HFF-Myc (cell line): Measurements from ENCODE around the gene SH3TC1.

Source experiments
- DNase-seq: peaks from one replicate; pipeline ENCODE4 v3.0.0-alpha.2; 2011; ENCODE audit warnings: low read depth; ENCODE audit errors: extremely low read depth
- H3K4me3 ChIP-seq: replicated peaks from 2 replicates; pipeline ENCODE4 v1.5.1; 2011; ENCODE audit warnings: low read depth, mild to moderate bottlenecking, control low read depth, low read length
- CTCF ChIP-seq: IDR thresholded peaks from 2 replicates; pipeline ENCODE4 v1.5.1; 2012; ENCODE audit warnings: mild to moderate bottlenecking, low read depth, low read length, control low read depth; ENCODE audit errors: missing control alignments

Gene SH3TC1

DNA sequence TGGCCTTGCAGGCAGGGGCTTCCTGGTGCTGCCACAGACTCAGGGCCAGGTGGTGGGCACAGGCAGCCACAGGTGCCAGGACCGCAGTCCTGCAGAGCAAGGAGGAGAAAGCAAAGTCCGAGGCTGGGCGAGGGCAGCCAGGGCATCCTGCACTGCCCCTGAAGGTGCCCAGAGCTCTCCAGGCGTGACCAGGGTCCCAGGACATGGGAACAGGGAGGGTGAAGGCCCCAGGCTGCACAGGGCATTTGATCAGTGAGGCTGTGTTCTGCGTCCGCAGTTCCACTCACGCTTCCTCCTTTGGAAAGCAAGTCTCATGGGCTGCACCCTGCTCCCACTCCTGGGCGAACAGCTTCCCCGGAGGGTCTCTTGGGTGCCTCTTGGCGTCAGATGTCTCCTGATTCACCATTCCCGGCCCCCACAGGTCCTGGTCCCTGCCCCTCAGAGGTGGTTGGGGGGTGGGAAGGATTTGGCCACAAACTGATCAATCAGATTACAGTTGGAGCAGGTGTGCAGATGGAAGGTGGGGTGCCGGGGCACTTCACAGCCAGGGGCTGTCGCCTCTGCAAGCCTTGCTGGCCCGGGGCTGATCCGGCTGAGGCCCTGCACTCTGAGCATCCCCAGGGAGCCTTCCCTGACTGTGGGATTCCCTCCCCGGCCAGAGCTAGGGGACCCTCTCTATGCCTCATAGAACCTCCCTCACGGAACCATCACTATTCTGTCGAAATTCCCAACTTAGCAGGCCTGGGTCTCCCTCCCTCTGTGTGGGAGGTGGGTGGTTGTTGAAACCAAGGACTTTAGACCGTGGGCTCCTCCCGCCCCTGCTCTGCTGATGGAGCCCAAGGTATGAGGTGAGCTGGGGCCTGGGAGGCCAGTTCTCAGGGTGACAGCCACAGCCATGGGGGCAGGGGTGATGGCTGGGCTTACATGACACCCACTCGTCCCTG is 3.3 kb downstream of the SH3TC1 start:
- H3K4me3 ChIP-seq: no peak overlapping the region

DNA sequence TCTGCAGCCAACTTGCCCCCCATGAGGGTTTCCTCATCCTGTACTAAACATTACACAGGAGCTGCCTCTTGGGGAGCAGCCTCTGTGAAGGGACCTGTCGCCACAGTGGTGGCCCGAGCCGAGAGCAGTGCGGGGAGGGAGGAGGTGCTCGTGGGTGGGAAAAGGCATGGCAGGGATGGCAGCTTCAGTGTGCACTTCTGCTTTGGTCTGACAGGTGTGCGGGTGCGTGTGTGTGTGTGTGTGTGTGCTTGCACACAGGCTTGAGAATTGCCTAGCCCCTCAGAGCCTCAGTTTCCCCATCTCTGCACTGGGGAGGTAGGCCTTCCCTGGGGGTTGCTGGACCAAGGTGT is 3.9 kb downstream of the SH3TC1 start:
- no peak overlapping the region for H3K4me3 ChIP-seq
- no peak for DNase-seq
- TF ChIP-seq CTCF: no peak

More for the DNA sequence above, 3.3 kb downstream of the SH3TC1 start:
- TF ChIP-seq CTCF: no peak
- no peak for DNase-seq

- no peak overlapping the region for H3K4me3 ChIP-seq
- DNase-seq: no peak
- TF ChIP-seq CTCF: no peak
Observed at GRCh38 chr4:8203817-8204216, 4.7 kb downstream of the SH3TC1 start.

DNA sequence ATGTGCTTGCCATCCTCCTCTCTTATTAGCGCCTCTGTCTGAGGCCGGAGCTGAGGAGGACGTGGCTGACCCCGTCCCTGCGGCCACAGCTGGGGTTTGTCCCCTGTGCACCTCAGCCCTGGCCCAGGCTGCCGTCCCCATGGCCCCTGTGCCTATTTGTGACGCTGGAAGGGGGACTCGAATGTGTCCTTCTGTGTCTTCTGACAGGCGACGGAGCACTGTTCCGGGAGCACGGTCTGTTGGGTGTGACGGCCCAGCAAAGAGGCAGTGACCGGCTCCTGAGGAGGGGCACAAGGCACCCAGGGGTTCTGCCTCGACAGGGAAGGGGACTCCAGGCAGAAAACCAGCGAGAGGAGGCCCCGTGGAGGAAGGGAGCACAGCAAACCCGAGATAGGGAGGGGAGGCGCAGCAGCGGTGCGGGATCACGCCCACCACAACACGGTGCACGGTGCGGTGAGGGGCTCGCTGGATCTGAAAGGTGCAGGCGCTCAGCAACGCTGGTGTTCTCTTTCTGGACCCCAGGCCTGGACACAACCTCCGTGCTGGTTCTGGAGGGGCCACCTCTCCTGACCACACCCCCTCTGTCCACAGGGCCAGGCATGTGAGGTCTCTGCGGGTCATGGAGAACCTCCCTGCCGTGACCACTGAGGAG is 5.6 kb downstream of the SH3TC1 start:
- H3K4me3 ChIP-seq: no peak overlapping the region
- TF ChIP-seq CTCF: no peak
- DNase-seq: no peak

GRCh38 chr4:8205241-8205707 is 6.2 kb downstream of the SH3TC1 start:
- TF ChIP-seq CTCF: no peak
- H3K4me3 ChIP-seq: no peak overlapping the region
- no peak for DNase-seq

DNA sequence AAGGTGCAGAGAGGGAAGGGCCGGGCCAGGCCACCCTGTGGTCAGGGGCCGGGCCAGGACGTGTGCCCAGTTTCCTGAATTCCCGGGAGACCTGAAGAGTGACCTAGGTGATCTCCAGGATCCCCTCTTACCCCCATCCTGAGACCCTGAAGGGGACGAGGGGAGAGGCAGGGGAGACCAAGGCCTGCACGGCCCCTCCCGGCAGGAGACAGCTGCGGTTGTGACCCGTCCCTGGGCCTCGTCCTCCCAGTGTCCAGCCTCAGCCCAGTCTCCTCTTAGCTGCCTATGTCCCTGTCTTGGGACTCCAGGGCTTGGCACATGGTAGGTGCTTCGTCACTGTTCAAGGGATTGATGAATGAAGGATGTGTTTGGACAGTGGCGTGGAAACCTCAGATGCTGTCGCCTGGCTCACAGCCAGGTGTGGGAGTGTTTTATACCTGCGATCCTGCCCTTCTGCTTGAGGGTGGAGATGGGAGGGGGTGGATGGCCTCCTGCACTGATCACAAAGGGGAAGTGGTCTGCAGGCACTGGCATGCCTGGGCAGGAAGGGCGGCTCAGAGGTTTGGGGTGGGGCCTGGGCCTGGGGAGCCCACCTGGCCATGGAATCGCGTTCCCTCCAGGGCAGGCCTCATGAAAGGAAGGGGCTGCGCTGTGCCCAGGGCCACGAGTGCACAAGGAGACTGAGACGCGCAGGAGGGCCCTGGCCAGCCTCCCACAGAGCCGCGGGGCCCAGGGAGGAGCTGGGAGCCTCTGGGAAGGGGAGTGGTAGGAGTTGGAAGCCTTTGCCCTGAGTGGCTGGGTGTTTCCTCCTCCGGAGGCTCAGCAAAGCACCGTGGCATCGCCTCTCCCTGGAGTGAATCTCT is 6.9 kb downstream of the SH3TC1 start:
- no peak for DNase-seq
- H3K4me3 ChIP-seq: no peak overlapping the region
- TF ChIP-seq CTCF: no peak
